Left kidney (tissue), 8 donors: Measurements from ENCODE around the gene RHBDF1. TPM values are rescaled to one million over a fixed set of nuclear protein-coding genes. Genes with fewer than 3 reads are reported as not detected.

Experiments used
- DNase-seq: peaks from one replicate; pipeline ENCODE4 v3.0.0-alpha.2; 2013
- long read RNA-seq, 8 donors: transcript quantifications; one replicate each; lab custom pipeline, GENCODE V29; 2026
- polyA plus RNA-seq: library from polyadenylated mRNA; unstranded; fragments of 120-200 nt; gene quantifications from one replicate; pipeline ENCODE4 v1.2.1, GENCODE V29; 2013; ENCODE audit not compliant: insufficient read length

The RHBDF1 gene, protein sequence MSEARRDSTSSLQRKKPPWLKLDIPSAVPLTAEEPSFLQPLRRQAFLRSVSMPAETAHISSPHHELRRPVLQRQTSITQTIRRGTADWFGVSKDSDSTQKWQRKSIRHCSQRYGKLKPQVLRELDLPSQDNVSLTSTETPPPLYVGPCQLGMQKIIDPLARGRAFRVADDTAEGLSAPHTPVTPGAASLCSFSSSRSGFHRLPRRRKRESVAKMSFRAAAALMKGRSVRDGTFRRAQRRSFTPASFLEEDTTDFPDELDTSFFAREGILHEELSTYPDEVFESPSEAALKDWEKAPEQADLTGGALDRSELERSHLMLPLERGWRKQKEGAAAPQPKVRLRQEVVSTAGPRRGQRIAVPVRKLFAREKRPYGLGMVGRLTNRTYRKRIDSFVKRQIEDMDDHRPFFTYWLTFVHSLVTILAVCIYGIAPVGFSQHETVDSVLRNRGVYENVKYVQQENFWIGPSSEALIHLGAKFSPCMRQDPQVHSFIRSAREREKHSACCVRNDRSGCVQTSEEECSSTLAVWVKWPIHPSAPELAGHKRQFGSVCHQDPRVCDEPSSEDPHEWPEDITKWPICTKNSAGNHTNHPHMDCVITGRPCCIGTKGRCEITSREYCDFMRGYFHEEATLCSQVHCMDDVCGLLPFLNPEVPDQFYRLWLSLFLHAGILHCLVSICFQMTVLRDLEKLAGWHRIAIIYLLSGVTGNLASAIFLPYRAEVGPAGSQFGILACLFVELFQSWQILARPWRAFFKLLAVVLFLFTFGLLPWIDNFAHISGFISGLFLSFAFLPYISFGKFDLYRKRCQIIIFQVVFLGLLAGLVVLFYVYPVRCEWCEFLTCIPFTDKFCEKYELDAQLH
- 26.3 TPM for polyA plus RNA-seq
- long read RNA-seq, donor 1, partial matches to known transcripts, result 7 of 8 reads
- long read RNA-seq, donor 1, other reads (novel, unspliced or antisense), result 0 of 8 reads
- long read RNA-seq, donor 2, partial matches to known transcripts, result 0 of 2 reads
- long read RNA-seq, donor 2, other reads (novel, unspliced or antisense), result 0 of 2 reads
- long read RNA-seq, donor 3, result 0 reads
- long read RNA-seq, donor 4, result 0 reads
- long read RNA-seq, donor 5, partial matches to known transcripts, result 6 of 10 reads
- long read RNA-seq, donor 5, other reads (novel, unspliced or antisense), result 0 of 10 reads
- long read RNA-seq, donor 6, partial matches to known transcripts, result 5 of 7 reads
- long read RNA-seq, donor 6, other reads (novel, unspliced or antisense), result 0 of 7 reads
- long read RNA-seq, donor 7, partial matches to known transcripts, result 0 of 2 reads
- long read RNA-seq, donor 7, other reads (novel, unspliced or antisense), result 0 of 2 reads
- long read RNA-seq, donor 8, result 0 reads

DNA sequence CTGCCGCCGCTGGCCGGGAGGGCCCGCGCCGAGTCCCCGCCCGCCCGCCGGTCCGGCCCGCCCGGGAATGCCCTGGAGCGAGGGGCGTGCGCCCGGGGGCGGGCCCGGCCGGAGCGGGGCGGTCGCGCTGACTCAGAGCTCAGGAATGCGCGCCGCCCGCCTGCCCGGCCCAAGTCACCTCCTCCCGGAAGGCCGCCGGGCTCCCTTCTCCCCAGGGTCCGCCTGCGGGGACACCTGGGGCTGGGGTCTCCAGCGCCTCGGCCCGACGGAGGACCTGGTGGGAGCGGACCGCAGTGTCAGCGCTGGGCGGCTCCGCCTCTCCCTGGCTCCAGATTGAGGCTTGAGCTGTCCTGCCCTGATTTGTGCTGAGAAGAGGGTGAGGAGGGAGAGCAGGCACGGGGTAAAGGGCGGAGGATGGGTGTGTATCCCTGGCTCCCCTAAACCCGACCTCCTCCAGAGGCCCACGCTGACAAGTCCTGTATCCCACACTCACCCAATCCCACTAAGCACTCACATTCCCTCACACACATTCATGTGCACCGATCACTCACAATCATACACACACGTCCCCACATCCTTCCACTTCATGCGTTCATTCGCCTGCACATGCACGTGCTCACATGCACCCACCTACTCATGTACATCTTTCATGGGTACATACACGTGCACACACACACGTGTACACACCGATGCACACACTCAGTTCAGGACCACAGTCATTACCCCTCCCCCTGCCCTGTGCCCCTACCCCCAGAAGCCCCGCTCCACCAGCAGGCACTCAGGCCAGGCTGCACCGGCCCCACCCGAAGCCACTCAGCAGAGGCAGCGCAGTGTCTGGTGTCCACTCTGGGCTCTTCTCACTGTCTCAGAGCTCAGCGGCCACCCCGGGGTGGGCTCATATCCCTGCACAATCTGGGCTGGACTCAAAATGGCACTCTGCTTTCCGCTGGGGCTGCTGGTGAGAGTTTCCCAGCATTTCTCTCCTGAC lies at the start of gene RHBDF1:
Gene RHBDF1, minus strand, starts transcription at position 71 of the 988 bp plus-strand sequence. CDS start 7,616 bp downstream, outside the sequence.
- DNase-seq, result no peak

DNA sequence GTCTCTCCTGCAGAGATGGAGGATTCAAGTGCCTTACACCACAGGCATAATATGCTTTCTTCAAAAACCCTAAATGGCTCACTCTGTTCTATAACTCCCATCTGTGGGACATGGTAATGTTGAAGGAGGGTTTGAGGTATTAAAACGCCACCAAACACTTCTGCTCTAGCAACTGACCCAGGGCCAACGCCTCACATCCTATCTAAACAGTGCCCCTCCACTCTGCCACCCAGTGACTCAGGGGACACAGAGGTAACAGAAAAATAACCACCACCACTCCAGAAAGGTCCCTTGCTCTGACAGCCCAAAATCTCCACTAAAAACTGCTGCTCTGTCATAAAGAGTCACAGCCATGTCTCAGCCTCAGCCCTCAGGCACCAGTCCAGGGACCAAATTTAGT lies 48.3 kb upstream of the RHBDF1 start:
- DNase-seq, result no peak

DNA sequence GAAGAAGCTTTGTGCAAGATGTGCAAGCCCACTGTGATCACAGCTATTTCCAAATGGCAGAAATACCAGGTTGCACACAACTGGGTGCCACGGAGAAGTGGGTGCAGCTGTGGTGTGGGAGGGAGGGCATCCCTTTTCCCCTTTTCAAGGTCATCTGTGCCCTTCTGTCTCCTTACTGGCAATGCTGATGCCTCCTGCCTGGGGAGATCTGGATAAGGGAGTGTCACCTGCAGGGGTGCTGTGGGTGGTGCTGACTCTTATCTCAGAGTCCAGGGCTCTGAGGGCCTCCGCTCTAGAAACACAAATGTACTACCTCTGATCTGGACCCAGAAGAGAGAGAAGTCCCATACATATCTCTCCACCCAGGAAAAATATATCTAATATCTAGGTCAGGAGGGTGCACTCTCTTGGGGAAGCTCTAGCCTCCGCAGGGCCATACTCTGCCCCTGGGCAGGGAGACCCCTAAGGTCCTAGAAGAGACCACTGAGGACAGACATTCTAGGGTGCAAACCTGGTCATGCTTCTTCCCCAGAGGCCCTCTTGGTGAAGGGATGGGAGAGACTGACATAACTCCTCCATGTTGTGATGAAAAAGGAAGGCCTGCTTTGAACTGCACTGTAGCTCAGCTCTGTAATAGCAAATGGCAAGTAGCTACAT lies 47.5 kb upstream of the RHBDF1 start:
- DNase-seq, result no peak

DNA sequence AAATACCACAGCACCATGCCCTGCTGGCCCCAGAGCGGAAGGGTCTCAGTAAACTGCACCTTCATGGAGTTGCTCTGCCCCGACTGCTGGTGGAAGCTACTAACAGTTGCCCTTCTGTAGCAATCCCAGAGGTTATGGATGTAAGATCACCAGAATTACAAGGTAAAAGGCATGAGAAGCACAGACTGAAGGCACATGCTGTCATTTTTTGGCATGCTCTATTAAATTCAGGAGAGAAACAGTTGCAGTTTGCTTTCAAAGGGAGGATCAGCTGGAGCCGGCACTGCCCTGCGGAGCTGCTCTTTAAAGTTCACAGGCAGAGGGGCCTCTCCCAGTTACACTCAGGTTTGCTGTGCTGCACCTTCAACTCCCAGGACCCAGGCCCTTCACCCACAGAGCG lies 46.9 kb upstream of the RHBDF1 start:
- DNase-seq, result no peak

DNA sequence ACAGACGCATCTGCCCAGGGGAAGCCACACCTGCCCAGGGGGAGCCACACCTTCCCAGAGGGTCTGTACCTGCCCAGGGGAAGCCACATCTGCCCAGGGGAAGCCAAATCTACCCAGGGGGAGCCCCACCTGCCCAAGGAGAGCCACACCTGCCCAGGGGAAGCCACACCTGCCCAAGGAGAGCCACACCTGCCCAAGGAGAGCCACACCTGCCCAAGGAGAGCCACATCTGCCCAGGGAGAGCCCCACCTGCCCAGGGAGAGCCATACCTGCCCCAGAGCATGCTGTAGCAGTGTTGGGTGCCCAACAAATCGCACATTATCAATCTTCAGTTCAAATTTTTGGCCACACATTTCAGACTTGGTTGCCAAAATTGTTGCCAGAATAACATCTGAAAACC lies 46.4 kb upstream of the RHBDF1 start:
- no peak for DNase-seq

DNA sequence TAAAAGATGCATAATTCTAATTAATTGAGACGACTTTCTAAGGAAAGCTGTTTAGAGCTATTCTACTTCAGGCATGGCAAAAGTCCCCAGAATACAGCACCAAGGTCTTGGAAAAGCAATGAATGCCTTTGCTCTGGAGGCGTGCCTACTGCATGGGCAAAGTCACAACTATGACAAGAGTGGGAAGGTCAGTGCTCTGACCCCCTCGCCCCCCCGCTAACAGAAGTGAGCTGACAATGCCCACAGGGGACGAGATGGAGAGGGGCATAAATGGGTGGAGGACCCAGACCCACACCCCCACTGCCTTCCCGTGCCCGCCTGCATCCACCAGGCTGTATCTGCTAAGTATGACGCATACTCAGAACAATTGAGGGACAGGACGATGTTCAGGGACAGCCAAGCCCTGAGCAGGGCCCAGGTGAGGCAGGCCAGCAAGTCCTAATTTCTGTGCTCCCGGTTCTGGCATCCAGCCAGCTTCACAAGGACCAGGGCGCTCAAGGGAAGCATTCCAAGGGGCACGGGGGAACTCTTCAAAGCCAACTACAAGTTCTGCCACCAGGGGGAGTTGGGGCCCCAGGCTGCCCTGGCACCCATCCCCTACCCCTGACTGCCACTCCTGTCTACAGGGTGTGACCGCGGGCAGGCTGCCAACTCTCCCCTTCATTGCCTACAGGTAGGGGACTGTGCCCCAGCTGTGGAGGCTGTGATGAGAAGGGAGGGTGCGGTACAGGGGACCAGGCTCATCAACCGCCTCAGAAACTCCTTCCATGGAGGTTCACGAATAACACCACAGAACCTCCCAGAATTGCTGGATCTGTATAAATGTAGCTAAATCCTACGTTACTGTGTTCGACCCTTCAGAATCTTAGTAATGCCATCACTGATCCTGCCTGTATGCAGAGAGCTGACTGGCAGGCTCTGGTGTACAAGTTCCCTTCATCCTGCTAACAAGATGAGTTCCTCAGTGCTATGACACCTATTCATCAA lies 45.2 kb upstream of the RHBDF1 start:
- DNase-seq, result peak; percentile 64

DNA sequence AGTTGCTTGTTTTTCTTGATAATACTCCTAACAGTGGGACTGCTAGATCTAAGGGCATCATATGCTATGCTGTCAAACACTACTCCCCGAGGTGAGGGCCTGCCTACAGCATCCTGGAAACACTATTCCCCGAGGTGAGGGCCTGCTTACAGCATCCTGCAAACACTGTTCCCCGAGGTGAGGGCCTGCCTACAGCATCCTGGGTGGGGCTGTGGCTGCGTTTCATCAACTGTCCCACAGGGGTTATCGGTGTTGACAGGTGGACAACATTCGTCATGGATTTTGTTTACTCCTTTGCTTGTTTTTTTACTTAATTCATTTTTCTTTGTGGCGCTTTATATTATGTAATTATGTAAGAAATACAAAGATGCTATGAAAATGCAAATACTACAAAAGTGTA lies 43.6 kb upstream of the RHBDF1 start:
- DNase-seq, result no peak

DNA sequence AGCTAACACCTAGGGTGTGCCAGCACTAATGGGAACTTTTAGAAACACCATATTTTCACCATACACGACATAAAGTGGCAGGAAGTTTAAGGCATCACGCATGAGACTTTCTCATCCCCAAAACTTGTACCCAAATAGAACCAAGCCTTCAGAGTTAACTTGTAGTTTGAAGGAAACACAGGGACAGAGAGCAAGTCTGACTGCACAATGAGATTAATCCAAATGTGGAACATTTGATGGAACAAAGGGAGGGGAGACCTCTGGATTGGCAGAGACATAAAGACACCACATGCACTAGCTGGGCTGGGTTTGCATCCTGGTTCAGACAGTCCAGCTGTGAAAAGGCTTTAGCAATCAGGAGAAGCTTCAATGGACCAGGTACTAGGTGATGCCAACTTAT lies 41.9 kb upstream of the RHBDF1 start:
- DNase-seq, result no peak

DNA sequence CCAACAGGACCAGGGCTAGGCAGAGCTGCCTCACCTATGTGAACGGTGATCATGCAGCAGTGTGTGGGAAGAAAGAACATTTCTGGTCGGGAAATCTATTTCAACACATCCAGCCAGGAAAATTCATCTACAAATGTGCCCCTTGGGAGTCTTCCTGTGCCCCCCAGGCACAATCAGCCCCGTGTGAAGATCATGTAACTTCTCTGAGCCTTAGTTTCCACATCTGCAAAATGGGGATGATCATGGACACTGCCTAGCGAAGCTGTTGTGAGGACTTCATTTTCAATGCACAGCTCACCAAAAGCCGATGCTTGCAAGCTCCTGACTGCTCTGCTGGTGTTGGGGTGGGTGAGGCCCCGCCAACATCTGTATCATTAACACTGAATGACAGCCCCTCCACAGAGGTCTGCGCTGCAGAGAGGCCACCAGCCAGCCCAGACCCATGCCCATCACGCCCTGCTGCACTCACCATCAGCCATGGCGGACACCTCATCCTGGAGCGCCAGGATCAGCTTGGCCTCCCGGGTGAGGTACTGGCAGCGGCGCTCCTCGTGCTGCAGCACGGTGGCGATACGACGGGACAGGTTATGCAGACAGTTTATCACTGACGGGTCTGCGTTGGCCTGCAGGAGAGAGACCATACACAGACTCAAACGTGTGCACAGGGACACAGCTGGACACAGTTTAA lies 39.9 kb upstream of the RHBDF1 start:
- no peak for DNase-seq

DNA sequence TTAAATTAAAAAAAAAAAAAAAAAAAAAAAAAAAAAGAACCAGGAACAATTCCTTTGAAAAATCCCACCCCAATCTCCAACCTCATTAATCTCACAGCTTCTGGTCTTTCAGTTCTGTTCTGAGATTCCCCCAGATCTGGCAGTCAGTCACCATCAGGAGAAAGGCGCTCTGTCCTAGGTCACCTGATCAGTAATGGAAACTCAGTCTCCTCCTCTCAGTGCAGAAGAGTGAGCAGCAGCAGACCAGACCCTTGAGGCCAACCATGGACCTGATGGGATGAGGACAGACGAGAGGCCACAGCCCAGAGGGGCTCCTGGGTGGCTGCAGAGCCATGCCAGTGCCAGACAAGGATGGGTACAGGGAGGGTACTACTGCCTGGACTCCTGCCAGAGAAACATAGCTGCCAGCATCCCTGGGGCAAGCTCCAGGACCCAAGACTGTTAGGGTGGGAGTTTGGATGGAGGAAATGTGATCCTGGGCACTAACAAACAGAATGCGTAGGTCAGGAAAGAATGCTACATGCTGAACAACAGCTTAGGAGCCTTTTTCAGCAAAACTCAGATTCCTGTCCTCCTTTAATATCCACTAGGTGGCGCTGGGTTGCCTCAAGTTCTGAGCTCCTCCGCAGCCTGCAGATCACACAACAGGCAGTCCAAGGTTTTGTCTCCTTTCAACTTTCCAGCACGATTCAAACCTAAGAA lies 34.3 kb upstream of the RHBDF1 start:
- peak; percentile 71 for DNase-seq

DNA sequence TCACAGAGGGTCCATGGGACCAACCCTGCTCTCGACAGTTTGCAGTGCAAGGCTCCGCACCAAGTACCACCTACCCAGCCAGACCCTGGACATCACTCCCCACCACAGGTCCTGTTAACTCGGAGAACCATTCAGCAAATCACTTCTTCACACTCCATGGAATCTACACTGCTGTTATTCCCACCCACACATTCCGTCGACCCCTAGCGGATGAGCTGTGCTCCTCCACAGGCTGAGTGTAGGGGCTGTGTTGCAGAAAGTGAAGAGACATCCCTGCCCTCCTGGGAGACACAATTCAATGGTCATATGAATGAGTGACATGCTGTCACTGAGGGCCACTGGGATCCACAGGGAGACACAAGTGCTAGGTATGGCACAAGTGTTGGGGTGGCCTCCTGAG lies 33.1 kb upstream of the RHBDF1 start:
- DNase-seq, result no peak

DNA sequence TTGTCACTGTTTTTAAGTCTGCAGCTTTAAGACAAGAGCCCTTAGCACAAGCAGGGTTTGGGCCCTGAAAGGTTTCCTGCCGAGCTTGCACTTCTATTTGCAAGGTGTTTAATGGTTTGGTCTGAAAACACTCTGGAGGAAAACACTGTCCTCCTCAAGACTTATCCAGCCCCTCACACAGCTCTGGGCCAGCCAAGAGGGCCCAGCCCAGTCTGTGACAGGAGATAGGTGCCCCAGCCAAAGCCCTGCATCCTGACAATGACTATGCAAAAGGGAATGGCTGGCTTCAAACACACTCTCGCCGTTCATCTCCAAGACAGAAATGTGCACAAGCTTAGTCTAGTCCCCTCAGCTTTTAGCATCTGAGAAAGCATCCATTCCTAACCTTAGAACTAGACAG lies 32.5 kb upstream of the RHBDF1 start:
- DNase-seq, result no peak

DNA sequence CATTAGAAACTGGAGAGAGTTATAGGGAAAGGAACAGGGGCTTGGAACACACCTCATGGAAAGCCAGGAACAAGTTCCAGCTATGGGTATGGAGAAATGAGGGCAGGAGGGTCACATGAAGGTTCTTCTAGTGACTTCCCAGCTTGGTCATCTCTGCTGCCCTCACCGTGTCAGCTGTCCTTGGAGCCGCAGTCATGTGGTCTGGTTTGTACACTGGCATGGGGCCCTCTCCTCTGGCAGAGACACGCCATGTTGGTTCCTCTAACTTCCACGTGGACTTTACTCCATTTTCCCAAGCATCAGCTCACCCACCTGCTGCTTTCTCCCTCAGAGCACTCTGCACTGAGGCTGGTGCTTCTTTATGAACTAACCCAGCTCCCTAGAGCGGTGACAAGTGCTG lies 31.9 kb upstream of the RHBDF1 start:
- no peak for DNase-seq

DNA sequence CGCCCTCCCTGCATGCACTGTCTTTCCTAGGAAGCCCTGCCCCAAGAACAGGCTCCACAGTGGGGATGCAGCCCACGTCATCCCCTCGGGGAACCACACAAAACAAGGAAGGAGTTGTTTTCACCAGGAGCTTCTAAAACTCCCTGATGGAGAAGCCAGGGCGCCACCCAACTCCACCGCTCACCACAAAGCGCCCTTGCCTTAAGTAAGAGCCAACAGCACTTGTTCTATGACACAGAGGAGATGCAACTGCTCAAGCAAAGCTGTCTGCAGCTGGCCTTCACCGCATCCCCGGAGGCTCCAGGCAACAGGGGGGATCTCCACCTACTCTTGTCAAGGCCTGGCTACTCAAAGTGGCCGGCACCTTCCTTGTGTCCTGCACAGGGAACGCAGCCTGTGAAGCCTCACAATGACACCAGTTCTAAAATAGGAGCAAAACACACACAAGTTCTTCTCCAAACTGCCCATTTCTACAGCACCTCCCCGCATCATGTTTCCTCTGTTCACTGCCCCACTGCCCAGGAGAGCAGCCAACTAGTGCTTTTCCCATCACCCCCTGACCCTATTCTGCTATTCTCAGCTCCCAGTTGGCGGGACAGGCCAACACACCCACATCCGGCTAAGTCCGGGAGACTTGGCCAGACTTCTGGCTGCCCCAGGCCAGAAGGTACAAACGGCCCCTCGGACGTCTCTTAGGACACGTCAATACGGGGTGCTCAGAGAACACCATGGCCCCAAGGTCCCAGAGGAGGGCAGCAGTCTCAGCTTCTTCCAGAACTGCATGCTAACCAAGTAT lies 29.8 kb upstream of the RHBDF1 start:
- no peak for DNase-seq

DNA sequence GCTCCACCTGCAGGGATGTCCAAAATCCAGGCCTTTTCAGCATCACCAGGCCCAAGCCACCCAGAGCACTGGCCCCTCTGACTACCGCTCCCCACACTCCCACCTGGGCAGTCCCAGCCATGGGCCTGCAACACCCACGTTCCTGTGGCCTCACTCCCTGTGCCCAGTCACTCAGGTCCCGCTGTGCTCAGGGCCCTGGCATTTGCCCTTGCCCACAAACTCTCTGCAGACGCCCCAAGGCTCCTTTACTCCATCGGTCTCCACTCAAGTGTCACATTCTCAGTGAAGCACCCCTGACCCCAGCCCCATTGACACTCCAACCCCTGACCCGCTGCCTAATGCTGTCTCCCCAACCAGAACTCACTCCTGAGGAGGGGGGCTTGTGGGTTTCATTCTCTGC lies 29.2 kb upstream of the RHBDF1 start:
- no peak for DNase-seq

DNA sequence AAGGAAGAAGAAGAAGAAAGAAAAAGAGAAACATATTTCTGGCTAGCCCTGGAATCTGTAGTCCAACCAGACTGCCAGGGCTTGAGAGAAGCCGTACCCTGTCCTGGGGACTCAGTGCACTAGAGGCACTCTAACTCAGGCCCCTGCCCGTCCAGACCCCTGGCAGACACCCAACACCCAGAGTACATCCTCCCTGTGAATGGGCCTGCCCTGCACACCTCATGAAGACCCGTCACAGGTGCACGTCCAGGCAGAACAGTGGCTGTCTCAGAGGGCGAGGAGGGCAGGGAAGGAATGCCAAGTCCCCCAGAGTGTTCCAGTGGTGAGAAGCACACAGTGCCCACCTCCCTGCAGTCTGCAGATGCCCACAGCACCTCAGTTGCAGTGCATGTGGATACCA lies 28.6 kb upstream of the RHBDF1 start:
- no peak for DNase-seq

DNA sequence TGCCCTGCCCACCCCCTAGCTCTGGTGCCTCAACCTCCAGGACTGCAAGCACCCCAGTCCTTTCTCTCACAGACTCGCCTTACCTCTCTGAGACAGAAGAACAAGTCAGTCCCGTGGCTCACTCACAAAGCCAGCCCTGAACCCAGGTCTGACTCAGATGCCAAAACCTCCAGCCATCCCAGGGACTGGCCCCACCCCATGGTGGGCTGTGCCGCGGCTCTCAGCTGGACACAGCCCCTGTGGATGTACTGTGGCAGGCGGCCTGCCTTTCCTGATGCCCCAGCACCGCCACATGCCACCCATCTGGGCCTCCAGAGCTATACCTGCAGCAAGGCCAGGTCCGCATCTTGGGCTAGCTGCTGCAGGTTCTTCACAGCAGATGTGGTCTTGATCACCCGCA lies 25.4 kb upstream of the RHBDF1 start:
- no peak for DNase-seq
